SU-DHL-6 (cell line): ENCODE measurements around the gene MAGOH.
"Not testable (repeated sequence)": the region's sequence is repeated elsewhere in the genome, so short reads cannot be mapped to it uniquely, and the experiment has no call there.

Experiments
- EZH2phosphoT487 ChIP-seq: fragments of 200-600 bp; sonication (generic), shearing (Covaris generic); conservative IDR thresholded peaks from 2 replicates; pipeline ENCODE4 v1.6.1; 2018; ENCODE audit warnings: mild to moderate bottlenecking, antibody characterized with exemption, low read length, moderate library complexity, mixed read lengths
- TF ChIP-seq, protein P1 (sequence below): fragments of 200-600 bp; sonication (generic); IDR thresholded peaks from one replicate; pipeline ENCODE4 v1.5.1; 2017; ENCODE audit warnings: antibody characterized with exemption, mild to moderate bottlenecking, low read length, moderate library complexity; ENCODE audit not compliant: insufficient read depth, poor library complexity, severe bottlenecking

DNA sequence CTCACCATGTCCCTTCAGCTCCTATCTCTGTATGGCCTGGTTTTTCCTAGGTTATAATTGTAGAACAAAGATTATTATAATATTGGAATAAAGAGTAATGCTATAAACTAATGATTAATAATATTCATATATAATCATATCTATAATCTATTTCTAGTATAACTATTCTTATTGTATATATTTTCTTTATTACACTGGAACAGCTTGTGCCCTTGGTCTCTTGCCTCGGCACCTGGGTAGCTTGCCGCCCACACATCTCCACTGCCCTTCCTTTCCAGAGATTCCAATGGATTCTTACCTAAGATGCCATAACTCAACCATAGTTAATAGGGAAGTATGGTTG lies 52.4 kb downstream of the MAGOH start:
- TF ChIP-seq, protein P1, sequence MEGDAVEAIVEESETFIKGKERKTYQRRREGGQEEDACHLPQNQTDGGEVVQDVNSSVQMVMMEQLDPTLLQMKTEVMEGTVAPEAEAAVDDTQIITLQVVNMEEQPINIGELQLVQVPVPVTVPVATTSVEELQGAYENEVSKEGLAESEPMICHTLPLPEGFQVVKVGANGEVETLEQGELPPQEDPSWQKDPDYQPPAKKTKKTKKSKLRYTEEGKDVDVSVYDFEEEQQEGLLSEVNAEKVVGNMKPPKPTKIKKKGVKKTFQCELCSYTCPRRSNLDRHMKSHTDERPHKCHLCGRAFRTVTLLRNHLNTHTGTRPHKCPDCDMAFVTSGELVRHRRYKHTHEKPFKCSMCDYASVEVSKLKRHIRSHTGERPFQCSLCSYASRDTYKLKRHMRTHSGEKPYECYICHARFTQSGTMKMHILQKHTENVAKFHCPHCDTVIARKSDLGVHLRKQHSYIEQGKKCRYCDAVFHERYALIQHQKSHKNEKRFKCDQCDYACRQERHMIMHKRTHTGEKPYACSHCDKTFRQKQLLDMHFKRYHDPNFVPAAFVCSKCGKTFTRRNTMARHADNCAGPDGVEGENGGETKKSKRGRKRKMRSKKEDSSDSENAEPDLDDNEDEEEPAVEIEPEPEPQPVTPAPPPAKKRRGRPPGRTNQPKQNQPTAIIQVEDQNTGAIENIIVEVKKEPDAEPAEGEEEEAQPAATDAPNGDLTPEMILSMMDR, result not testable (repeated sequence)
- TF ChIP-seq EZH2phosphoT487, result not testable (repeated sequence)
